Right atrium auricular region (tissue), 2 donors: ENCODE measurements around the gene NTN1. TPM values are rescaled to one million over a fixed set of nuclear protein-coding genes. Genes with fewer than 3 reads are reported as not detected.

ENCODE experiments used
- DNase-seq: peaks from one replicate; pipeline ENCODE4 v3.0.0-alpha.2; 2019; ENCODE audit warnings: low spot score
- H3K27ac ChIP-seq, 2 donors: fragments of 200-600 bp; sonication (generic); 1 replicate in 1 of 2; 2 replicates in 1 of 2; pipeline ENCODE4 v1.5.1; 2016 to 2019
- H3K27me3 ChIP-seq, 2 donors: fragments of 200-600 bp; sonication (generic); one replicate each; pipeline versions ENCODE4 v1.5.1 to v1.6.0; 2017 to 2019
- H3K36me3 ChIP-seq: fragments of 200-600 bp; sonication (generic); one replicate; pipeline ENCODE4 v1.5.1; 2016
- H3K4me1 ChIP-seq, 2 donors: fragments of 200-600 bp; sonication (generic); one replicate each; pipeline versions ENCODE4 v1.5.1 to v1.6.0; 2017 to 2019
- H3K4me3 ChIP-seq, 2 donors: fragments of 200-600 bp; sonication (generic); 1 replicate in 1 of 2; 2 replicates in 1 of 2; pipeline ENCODE4 v1.5.1; 2017 to 2019; ENCODE audit warnings: mild to moderate bottlenecking in 1 of 2, moderate library complexity in 1 of 2
- H3K9me3 ChIP-seq, 2 donors: fragments of 200-600 bp; sonication (generic); one replicate each; pipeline ENCODE4 v1.5.1; 2019
- CTCF ChIP-seq, 2 donors: fragments of 200-600 bp; sonication (generic); IDR thresholded peaks; one replicate each; pipeline ENCODE4 v1.5.1; 2019; ENCODE audit warnings: antibody characterized with exemption in 2 of 2
- total RNA-seq, 2 donors: library from RNA; depleted of rRNA; stranded (reverse); fragments of >200 nt; gene quantifications; one replicate each; pipeline ENCODE4 v1.1.0, GENCODE V29; 2016

Gene NTN1
- total RNA-seq, 2 donors from 2014 or later: 142 to 163 TPM

DNA sequence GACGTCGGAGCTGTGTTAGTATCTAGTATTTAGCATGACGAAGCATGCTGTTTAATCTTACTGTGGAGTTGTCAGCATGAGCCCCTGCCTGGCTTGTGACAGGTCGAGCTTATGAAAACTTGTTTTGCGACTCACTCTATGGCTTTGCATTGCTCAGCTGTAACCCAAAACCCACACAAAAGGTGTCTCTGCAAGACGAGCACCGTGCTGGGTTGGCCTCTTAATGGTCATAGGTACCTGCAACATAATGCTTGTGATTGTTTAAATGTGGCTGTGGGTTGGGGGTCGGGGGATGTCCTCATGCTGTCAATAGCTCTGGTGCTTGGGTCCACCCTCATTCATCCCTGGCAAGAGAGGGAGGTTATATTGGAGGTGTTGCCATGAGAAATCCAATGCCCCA lies 5.4 kb downstream of the NTN1 start:
- TF ChIP-seq CTCF (IDR thresholded peaks at IDR 0.05): no peak
- H3K27me3 ChIP-seq: no peaks in the 10 kb centered on the region
- no peak for DNase-seq
- peaks cover 6% of the 10 kb centered on the region for H3K36me3 ChIP-seq
- peak overlapping the region in 1 of 2 donors; percentile 58 for H3K27ac ChIP-seq
- peaks cover 0 to 44% of the 10 kb centered on the region in 2 donors for H3K4me1 ChIP-seq
- H3K4me3 ChIP-seq: no peak overlapping the region
- no peaks in the 10 kb centered on the region for H3K9me3 ChIP-seq

- DNase-seq: no peak
- H3K4me1 ChIP-seq: peaks cover 0 to 39% of the 10 kb centered on the region in 2 donors
- no peaks in the 10 kb centered on the region for H3K9me3 ChIP-seq
- TF ChIP-seq CTCF (IDR thresholded peaks at IDR 0.05): no peak
- H3K27ac ChIP-seq: peak overlapping the region; percentile 68 to 71
- peak overlapping the region in 1 of 2 donors; percentile 2 for H3K4me3 ChIP-seq
- H3K36me3 ChIP-seq: no peaks in the 10 kb centered on the region
- H3K27me3 ChIP-seq: no peaks in the 10 kb centered on the region
Observed at GRCh38 chr17:9028202-9028987, 7.1 kb downstream of the NTN1 start.

DNA sequence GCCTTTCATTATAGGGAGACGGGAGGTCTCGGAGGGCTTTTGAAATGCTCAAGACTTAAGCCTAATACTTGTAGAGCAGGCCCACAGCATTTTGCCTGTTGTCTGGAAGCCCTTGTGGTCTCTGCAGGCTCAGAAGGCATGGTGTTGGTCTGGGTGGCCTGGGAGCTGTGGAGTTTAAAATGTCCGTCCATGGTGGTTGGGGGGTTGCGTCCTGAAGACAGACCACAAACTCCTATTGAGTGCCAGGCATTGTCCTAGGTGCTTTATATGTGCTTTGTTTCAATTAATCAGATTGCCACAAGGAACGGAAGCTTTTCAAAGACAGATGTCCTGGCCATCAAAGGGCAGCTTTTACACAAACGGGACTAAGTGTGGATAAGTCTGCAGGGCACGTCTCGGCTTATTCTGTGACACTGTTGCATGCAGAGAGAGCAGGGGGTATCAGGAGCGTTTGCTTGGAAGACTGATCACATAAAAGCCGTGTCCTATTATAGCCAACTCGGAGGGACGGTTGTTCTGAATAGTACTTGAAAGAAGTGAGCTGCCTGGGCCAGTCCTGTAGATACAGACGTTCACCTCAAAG lies 7.8 kb downstream of the NTN1 start:
- peaks cover 0 to 36% of the 10 kb centered on the region in 2 donors for H3K4me1 ChIP-seq
- peak overlapping the region; percentile 68 to 71 for H3K27ac ChIP-seq

GRCh38 chr17:9032151-9032550 lies 10.8 kb downstream of the NTN1 start:
- no peaks in the 10 kb centered on the region for H3K36me3 ChIP-seq
- no peaks in the 10 kb centered on the region for H3K27me3 ChIP-seq
- peaks cover 0 to 39% of the 10 kb centered on the region in 2 donors for H3K4me1 ChIP-seq
- DNase-seq: peak; percentile 21
- no peak for TF ChIP-seq CTCF (IDR thresholded peaks at IDR 0.05)
- no peaks in the 10 kb centered on the region for H3K9me3 ChIP-seq
- H3K4me3 ChIP-seq: no peak overlapping the region
- peak overlapping the region; percentile 73 to 75 for H3K27ac ChIP-seq

More for the DNA sequence above, 7.8 kb downstream of the NTN1 start:
- H3K27me3 ChIP-seq: no peaks in the 10 kb centered on the region
- H3K36me3 ChIP-seq: no peaks in the 10 kb centered on the region
- no peak for TF ChIP-seq CTCF (IDR thresholded peaks at IDR 0.05)
- peak overlapping the region in 1 of 2 donors; percentile 2 for H3K4me3 ChIP-seq
- no peak for DNase-seq
- H3K9me3 ChIP-seq: no peaks in the 10 kb centered on the region

GRCh38 chr17:9032583-9032982 lies 11.3 kb downstream of the NTN1 start:
- TF ChIP-seq CTCF (IDR thresholded peaks at IDR 0.05): no peak
- peak overlapping the region; percentile 73 to 75 for H3K27ac ChIP-seq
- H3K36me3 ChIP-seq: no peaks in the 10 kb centered on the region
- no peak overlapping the region for H3K4me3 ChIP-seq
- peaks cover 0 to 38% of the 10 kb centered on the region in 2 donors for H3K4me1 ChIP-seq
- no peaks in the 10 kb centered on the region for H3K9me3 ChIP-seq
- H3K27me3 ChIP-seq: no peaks in the 10 kb centered on the region
- no peak for DNase-seq
